Subcutaneous adipose tissue (tissue), 4 donors: ENCODE data around the gene LSM12. TPM values are rescaled to one million over a fixed set of nuclear protein-coding genes. Genes with fewer than 3 reads are reported as not detected.

Source experiments
- total RNA-seq, 4 donors: library from RNA; depleted of rRNA; stranded (reverse); fragments of >200 nt; gene quantifications; one replicate each; pipeline ENCODE4 v1.1.0, GENCODE V29; 2016
- TF ChIP-seq, protein P1 (sequence below): fragments of 450-650 bp; IDR thresholded peaks from one replicate; pipeline ENCODE4 v1.5.1; 2016; ENCODE audit warnings: low read depth, mild to moderate bottlenecking, control low read depth, antibody characterized with exemption, moderate library complexity

The LSM12 gene
- total RNA-seq, 4 donors from 2014 or later = 26.2 to 57.2 (median 29.1) TPM

- TF ChIP-seq, protein P1, sequence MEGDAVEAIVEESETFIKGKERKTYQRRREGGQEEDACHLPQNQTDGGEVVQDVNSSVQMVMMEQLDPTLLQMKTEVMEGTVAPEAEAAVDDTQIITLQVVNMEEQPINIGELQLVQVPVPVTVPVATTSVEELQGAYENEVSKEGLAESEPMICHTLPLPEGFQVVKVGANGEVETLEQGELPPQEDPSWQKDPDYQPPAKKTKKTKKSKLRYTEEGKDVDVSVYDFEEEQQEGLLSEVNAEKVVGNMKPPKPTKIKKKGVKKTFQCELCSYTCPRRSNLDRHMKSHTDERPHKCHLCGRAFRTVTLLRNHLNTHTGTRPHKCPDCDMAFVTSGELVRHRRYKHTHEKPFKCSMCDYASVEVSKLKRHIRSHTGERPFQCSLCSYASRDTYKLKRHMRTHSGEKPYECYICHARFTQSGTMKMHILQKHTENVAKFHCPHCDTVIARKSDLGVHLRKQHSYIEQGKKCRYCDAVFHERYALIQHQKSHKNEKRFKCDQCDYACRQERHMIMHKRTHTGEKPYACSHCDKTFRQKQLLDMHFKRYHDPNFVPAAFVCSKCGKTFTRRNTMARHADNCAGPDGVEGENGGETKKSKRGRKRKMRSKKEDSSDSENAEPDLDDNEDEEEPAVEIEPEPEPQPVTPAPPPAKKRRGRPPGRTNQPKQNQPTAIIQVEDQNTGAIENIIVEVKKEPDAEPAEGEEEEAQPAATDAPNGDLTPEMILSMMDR = no peak
Measured at GRCh38 chr17:44000141-44000860, 66.2 kb downstream of the LSM12 start.

GRCh38 chr17:43999024-43999423, 67.4 kb downstream of the LSM12 start:
- TF ChIP-seq, protein P1 = no peak

DNA sequence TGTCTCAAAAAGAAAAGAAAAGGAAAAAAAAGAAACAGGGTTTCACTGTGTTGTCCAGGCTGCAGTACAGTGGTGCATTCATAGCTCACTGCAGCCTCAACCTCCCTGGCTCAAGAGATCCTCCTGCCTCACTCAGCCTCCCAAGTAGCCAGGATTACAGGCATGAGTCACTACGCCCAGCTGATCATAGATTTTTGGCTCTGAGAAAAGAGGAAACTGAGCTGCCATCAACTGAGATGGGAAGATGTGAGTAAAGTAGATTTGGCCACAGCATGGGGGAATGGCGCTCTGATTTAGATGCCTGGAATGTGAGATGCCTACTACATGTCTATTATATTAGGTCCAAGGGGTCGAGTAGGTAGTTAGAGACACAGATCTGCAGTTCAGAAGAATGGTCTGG, 67.9 kb downstream of the LSM12 start:
- TF ChIP-seq, protein P1 = no peak

DNA sequence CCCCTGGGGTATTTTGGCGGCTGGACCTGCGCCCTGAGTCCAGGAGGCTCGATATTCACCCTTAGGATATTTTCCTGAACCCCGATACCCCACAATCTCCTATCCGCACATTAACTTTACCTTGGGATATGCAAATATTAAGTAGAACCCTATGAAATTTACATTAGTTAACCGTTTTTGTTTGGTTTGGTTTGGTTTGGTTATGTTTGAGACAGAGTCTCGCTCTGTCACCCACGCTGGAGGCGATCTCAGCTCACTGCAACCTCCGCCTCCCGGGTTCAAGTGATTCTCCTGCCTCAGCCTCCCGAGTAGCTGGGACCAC, 71.4 kb downstream of the LSM12 start:
- TF ChIP-seq, protein P1 = no peak

- TF ChIP-seq, protein P1 = no peak
Measured at GRCh38 chr17:43994272-43995149, 72.0 kb downstream of the LSM12 start.

GRCh38 chr17:43992641-43993040, 73.8 kb downstream of the LSM12 start:
- TF ChIP-seq, protein P1 = no peak

DNA sequence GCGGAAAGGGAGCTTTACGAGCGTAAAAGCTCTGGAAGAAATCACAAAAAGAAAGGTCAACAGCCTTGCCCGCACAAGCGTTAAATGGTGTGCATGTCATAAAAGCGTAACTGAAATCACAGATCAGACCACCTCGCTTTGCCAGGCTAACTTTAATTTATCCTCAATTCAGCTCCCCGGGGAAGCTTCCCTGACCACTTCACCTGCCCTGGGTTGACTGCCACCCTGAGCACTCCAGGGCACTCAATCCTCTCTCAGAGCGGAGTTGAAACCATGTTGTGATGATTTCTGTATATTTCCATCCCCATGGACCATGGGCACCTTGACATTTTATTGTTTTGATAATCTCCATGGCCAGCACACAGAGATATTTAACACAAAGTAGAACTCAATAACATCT, 78.2 kb downstream of the LSM12 start:
- TF ChIP-seq, protein P1 = no peak
